Measurements from ENCODE around the gene MCF2L.
"Not testable (repeated sequence)": the region's sequence is repeated elsewhere in the genome, so short reads cannot be mapped to it uniquely, and the experiment has no call there.

MCF2L gene

GRCh38 chr13:113069861-113070805 lies 101.1 kb downstream of the MCF2L start:
- no peak for DNase-seq (ENCODE audit: low read depth)

- DNase-seq (ENCODE audit: low read depth): no peak
Observed at GRCh38 chr13:113070855-113071254, 101.8 kb downstream of the MCF2L start.

GRCh38 chr13:113072376-113072775 lies 103.4 kb downstream of the MCF2L start:
- DNase-seq (ENCODE audit: low read depth): no peak

- no peak for DNase-seq (ENCODE audit: low read depth)
Observed at GRCh38 chr13:113073942-113074341, 104.9 kb downstream of the MCF2L start.

GRCh38 chr13:113074401-113074800 lies 105.4 kb downstream of the MCF2L start:
- no peak for DNase-seq (ENCODE audit: low read depth)

- no peak for DNase-seq (ENCODE audit: low read depth)
Observed at GRCh38 chr13:113074876-113075275, 105.9 kb downstream of the MCF2L start.

- no peak for DNase-seq (ENCODE audit: low read depth)
Observed at GRCh38 chr13:113075711-113076110, 106.7 kb downstream of the MCF2L start.

- no peak for DNase-seq (ENCODE audit: low read depth)
Observed at GRCh38 chr13:113076681-113077401, 107.8 kb downstream of the MCF2L start.

GRCh38 chr13:113077566-113077952 lies 108.5 kb downstream of the MCF2L start:
- no peak for DNase-seq (ENCODE audit: low read depth)

- no peak for DNase-seq (ENCODE audit: low read depth)
Observed at GRCh38 chr13:113077953-113078901, 109.2 kb downstream of the MCF2L start.

- no peak for DNase-seq (ENCODE audit: low read depth)
Observed at GRCh38 chr13:113078902-113079780, 110.1 kb downstream of the MCF2L start.

- DNase-seq (ENCODE audit: low read depth): not testable (repeated sequence)
Observed at GRCh38 chr13:113079781-113080080, 110.7 kb downstream of the MCF2L start.

- no peak for DNase-seq (ENCODE audit: low read depth)
Observed at GRCh38 chr13:113080361-113080831, 111.4 kb downstream of the MCF2L start.

- DNase-seq (ENCODE audit: low read depth): no peak
Observed at GRCh38 chr13:113080901-113081521, 112.0 kb downstream of the MCF2L start.

- no peak for DNase-seq (ENCODE audit: low read depth)
Observed at GRCh38 chr13:113082198-113083021, 113.4 kb downstream of the MCF2L start.

- DNase-seq (ENCODE audit: low read depth): no peak
Observed at GRCh38 chr13:113083022-113083373, 114.0 kb downstream of the MCF2L start.

- no peak for DNase-seq (ENCODE audit: low read depth)
Observed at GRCh38 chr13:113083402-113084061, 114.5 kb downstream of the MCF2L start.

- DNase-seq (ENCODE audit: low read depth): no peak
Observed at GRCh38 chr13:113084094-113084942, 115.3 kb downstream of the MCF2L start.
